ENCODE measurements around the gene DHRS7. TPM values are rescaled to one million over a fixed set of nuclear protein-coding genes. Genes with fewer than 3 reads are reported as not detected.

The DHRS7 gene
- total and polyA plus RNA-seq, 10 of the 15 experiments (the other 5 are each of a cell fraction or from before 2014, with no cell fraction given) = 55.0 to 99.8 (median 62.2) TPM

- in situ Hi-C loops (cut with MboI) = loop anchor here (5.0 kb wide), 1 partner anchor 216 kb away; no protein-coding TSS in a partner anchor
- intact Hi-C loops (cut with micrococcal nuclease; ENCODE audit: unreplicated experiment) = loop anchor here (1.0 to 5.0 kb wide), 5 partner anchors 91 to 551 kb away; no protein-coding TSS in a partner anchor
- Histone ChIP-seq H3K27ac (ENCODE audit: control insufficient read depth, insufficient read depth) (peak overlapping the region; percentile 72), H3K4me2 (ENCODE audit: control insufficient read depth, insufficient read depth) (peak overlapping the region; percentile 83), H2AFZ (ENCODE audit: control insufficient read depth, low read depth, low read length) (peak overlapping the region; percentile 95), H3K4me3 (peak overlapping the region; percentile 43; the same call in 1 of the 2 replicates), H3K79me2 (ENCODE audit: control insufficient read depth, insufficient read depth, low read length) (no peaks in the 10 kb centered on the region), H3K4me1 (ENCODE audit: control insufficient read depth, insufficient read depth, low read length) (peaks cover 11% of the 10 kb centered on the region), H4K20me1 (ENCODE audit: control insufficient read depth, insufficient read depth) (no peaks in the 10 kb centered on the region), H3K9me3 (replicated peaks; ENCODE audit: control insufficient read depth, insufficient read depth, low read length) (no peaks in the 10 kb centered on the region; the same call in 1 of the 3 replicates), H3K9ac (ENCODE audit: control insufficient read depth, insufficient read depth, low read length) (peak overlapping the region; percentile 66), H3K27me3 (replicated peaks in 1 of 2; ENCODE audit: control insufficient read depth in 2 of 2, insufficient read depth in 2 of 2, low read length in 1 of 2) (no peaks in the 10 kb centered on the region), H3K36me3 (ENCODE audit: control insufficient read depth in 2 of 2, insufficient read depth in 2 of 2, low read length in 1 of 2) (no peaks in the 10 kb centered on the region)
- ChIA-PET POLR2A (interaction anchor here (0.6 to 4.6 kb wide), 11 partner anchors 16 to 220 kb away, joined by 3 to 22 read pairs (median 4); partner anchors contain the start of genes DHRS7 and PPM1A), RAD21 (ENCODE audit: unreplicated experiment) (interaction anchor here (0.6 to 11.0 kb wide), 41 partner anchors 12 to 700 kb away, joined by 3 to 153 read pairs (median 7); partner anchors contain the start of genes DHRS7, JKAMP, L3HYPDH and PCNX4), SMC1A (ENCODE audit: uncharacterized antibody, unreplicated experiment) (interaction anchor here (0.7 to 12.2 kb wide), 43 partner anchors 8 to 1059 kb away, joined by 3 to 199 read pairs (median 5); partner anchors contain the start of genes DHRS7, PCNX4 and PPM1A), CTCF (interaction anchor here (0.6 to 12.5 kb wide), 57 partner anchors 9 to 1055 kb away, joined by 3 to 231 read pairs (median 5); partner anchors contain the start of genes DHRS7, PCNX4 and PPM1A)
- 0% methylated on average over 1 of the region's 1 CpG for WGBS (ENCODE audit: insufficient coverage, insufficient replicate concordance, low lambda C conversion rate, missing lambda C conversion rate)
- DNase-seq (ENCODE audit: low read depth, low spot score) (no peak), ATAC-seq (peak; percentile 70), FAIRE-seq (peak; percentile 59)
- no TSS peak for BruUV-seq (replicated peaks)
- TF ChIP-seq, protein P1, sequence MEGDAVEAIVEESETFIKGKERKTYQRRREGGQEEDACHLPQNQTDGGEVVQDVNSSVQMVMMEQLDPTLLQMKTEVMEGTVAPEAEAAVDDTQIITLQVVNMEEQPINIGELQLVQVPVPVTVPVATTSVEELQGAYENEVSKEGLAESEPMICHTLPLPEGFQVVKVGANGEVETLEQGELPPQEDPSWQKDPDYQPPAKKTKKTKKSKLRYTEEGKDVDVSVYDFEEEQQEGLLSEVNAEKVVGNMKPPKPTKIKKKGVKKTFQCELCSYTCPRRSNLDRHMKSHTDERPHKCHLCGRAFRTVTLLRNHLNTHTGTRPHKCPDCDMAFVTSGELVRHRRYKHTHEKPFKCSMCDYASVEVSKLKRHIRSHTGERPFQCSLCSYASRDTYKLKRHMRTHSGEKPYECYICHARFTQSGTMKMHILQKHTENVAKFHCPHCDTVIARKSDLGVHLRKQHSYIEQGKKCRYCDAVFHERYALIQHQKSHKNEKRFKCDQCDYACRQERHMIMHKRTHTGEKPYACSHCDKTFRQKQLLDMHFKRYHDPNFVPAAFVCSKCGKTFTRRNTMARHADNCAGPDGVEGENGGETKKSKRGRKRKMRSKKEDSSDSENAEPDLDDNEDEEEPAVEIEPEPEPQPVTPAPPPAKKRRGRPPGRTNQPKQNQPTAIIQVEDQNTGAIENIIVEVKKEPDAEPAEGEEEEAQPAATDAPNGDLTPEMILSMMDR (IDR thresholded peaks at IDR 0.05 in 2 of 3, conservative IDR thresholded peaks at IDR 0.05 in 1 of 3; ENCODE audit: control insufficient read depth in 2 of 3, extremely low read depth in 1 of 3, insufficient read depth in 1 of 3, low read depth in 3 of 3, low read length in 3 of 3) = peak in 1 of 3 experiments; percentile 29; a peak in 1 of 6 replicates
- TF ChIP-seq IKZF2 (IDR thresholded peaks at IDR 0.05) = peak in 1 of 2 experiments; percentile 8; a peak in 2 of 4 replicates
- TF ChIP-seq MEF2B (IDR thresholded peaks at IDR 0.05; ENCODE audit: partially characterized antibody, poor library complexity, severe bottlenecking) = peak; percentile 2
- TF ChIP-seq SREBF2 (IDR thresholded peaks at IDR 0.05; ENCODE audit: low read length) = no peak
- TF ChIP-seq PBX3 (IDR thresholded peaks at IDR 0.05; ENCODE audit: insufficient replicate concordance, low read depth, low read length) = no peak
- 0 out of 2 replicates have a peak, but pooled peaks have one; percentile 10 for TF ChIP-seq JUNB (IDR thresholded peaks at IDR 0.05)
- TF ChIP-seq TCF3 (IDR thresholded peaks at IDR 0.05; ENCODE audit: borderline replicate concordance, insufficient read depth, low read depth, low read length) = no peak
- no peak for TF ChIP-seq NR2C2 (IDR thresholded peaks at IDR 0.05; ENCODE audit: borderline replicate concordance, control insufficient read depth, insufficient read length, low read depth)
- TF ChIP-seq ATF2 (IDR thresholded peaks at IDR 0.05; ENCODE audit: low read length) = peak; percentile 4; the same call in 1 of the 2 replicates
- TF ChIP-seq CEBPZ (IDR thresholded peaks at IDR 0.05; ENCODE audit: low read depth, low read length) = no peak
Observed at GRCh38 chr14:60183741-60184140, 18.5 kb upstream of the DHRS7 start.

Data from GM12878 (cell line).